OCI-LY7 (cell line): ENCODE data around the gene PLA1A. TPM values are rescaled to one million over a fixed set of nuclear protein-coding genes. Genes with fewer than 3 reads are reported as not detected.

Experiments used
- BruUV-seq: library from RNA; stranded (reverse); fragments of 400-500 nt; replicated peaks from 2 replicates; lab custom pipeline; 2021; lab: Mats Ljungman, UMichigan
- CTCF ChIA-PET: fragments of 300-600 bp; sonication (Branson Sonifier 250); formaldehyde crosslinking; loops from one replicate; lab custom pipeline; 2022; ENCODE audit warnings: antibody characterized with exemption; ENCODE audit not compliant: unreplicated experiment; lab: Charles Lee
- POLR2A ChIA-PET: fragments of 300-600 bp; sonication (Branson Sonifier 250); formaldehyde crosslinking; loops from one replicate; lab custom pipeline; 2022; ENCODE audit warnings: antibody characterized with exemption; lab: Charles Lee
- DNase-seq: peaks from one replicate; pipeline ENCODE4 v3.0.0-alpha.2; 2015; ENCODE audit warnings: low spot score
- H2AFZ ChIP-seq: fragments of 200-600 bp; sonication (generic), shearing (Covaris generic); 2 replicates; pipeline ENCODE4 v1.6.1; 2014; ENCODE audit warnings: mild to moderate bottlenecking, antibody characterized with exemption, low read length, moderate library complexity
- H3K27ac ChIP-seq: fragments of 200-600 bp; sonication (generic); 2 replicates; pipeline ENCODE4 v1.5.1; 2014; ENCODE audit warnings: mixed run types, low read depth, mild to moderate bottlenecking, moderate library complexity, low read length, inconsistent platforms; ENCODE audit not compliant: poor library complexity, severe bottlenecking
- H3K36me3 ChIP-seq: fragments of 200-600 bp; sonication (generic); 2 replicates; pipeline ENCODE4 v1.6.1; 2014; ENCODE audit warnings: mild to moderate bottlenecking, antibody characterized with exemption, low read length, moderate library complexity, mixed read lengths; ENCODE audit not compliant: insufficient read depth
- H3K4me1 ChIP-seq: fragments of 200-600 bp; sonication (generic); 2 replicates; pipeline ENCODE4 v1.5.1; 2014; ENCODE audit warnings: mild to moderate bottlenecking, low read length; ENCODE audit not compliant: insufficient read depth, poor library complexity, severe bottlenecking
- H3K4me2 ChIP-seq: fragments of 200-600 bp; sonication (generic); 2 replicates; pipeline ENCODE4 v1.6.1; 2014; ENCODE audit warnings: mild to moderate bottlenecking, low read length
- H3K4me3 ChIP-seq: fragments of 200-600 bp; sonication (generic); 2 replicates; pipeline ENCODE4 v1.5.1; 2014; ENCODE audit warnings: mild to moderate bottlenecking, low read depth, low read length; ENCODE audit not compliant: poor library complexity, severe bottlenecking
- H3K79me2 ChIP-seq: fragments of 200-600 bp; sonication (generic); 2 replicates; pipeline ENCODE4 v1.6.1; 2016; ENCODE audit warnings: low read depth, mild to moderate bottlenecking, low read length, moderate library complexity, mixed read lengths; ENCODE audit not compliant: insufficient read depth
- H3K9me2 ChIP-seq: fragments of 200-600 bp; sonication (generic); 2 replicates; pipeline ENCODE4 v1.6.1; 2016; ENCODE audit warnings: mild to moderate bottlenecking, low read length, mixed read lengths; ENCODE audit not compliant: insufficient read depth
- H3K9me3 ChIP-seq: fragments of 200-600 bp; sonication (generic); 2 replicates; pipeline ENCODE4 v1.6.1; 2014; ENCODE audit warnings: mild to moderate bottlenecking, mixed run types, low read length, mixed read lengths
- H4K20me1 ChIP-seq: fragments of 200-600 bp; sonication (generic); 2 replicates; pipeline ENCODE4 v1.6.1; 2014; ENCODE audit warnings: mild to moderate bottlenecking, antibody characterized with exemption, low read length, moderate library complexity, mixed read lengths; ENCODE audit not compliant: insufficient read depth
- CTCF ChIP-seq: fragments of 200-600 bp; sonication (generic); conservative IDR thresholded peaks from 2 replicates; pipeline ENCODE4 v1.5.1; 2014; ENCODE audit warnings: mild to moderate bottlenecking, antibody characterized with exemption, low read length, moderate library complexity, mixed read lengths
- EZH2phosphoT487 ChIP-seq: fragments of 200-600 bp; sonication (generic); IDR thresholded peaks from 2 replicates; pipeline ENCODE4 v1.6.1; 2018; ENCODE audit warnings: low read depth, borderline replicate concordance, mild to moderate bottlenecking, mixed run types, antibody characterized with exemption, low read length, moderate library complexity, mixed read lengths
- intact Hi-C: fragments of 100-400 bp; cut with micrococcal nuclease; formaldehyde crosslinking; loops from one replicate; pipeline ENCODE4 v1.10.0; 2022; ENCODE audit not compliant: unreplicated experiment
- total RNA-seq, 2 experiments: library from RNA; depleted of rRNA in 1 of 2; stranded (reverse); fragments of >200 nt in 1 of 2; shearing (Covaris generic) in 1 of 2; gene quantifications; 2 replicates each; pipeline ENCODE4 v1.2.3, GENCODE V29; 2014 to 2022

The PLA1A gene
- total RNA-seq, 2 experiments from 2014 or later = not detected

GRCh38 chr3:119571688-119572087 is 26.0 kb upstream of the PLA1A start:
- H3K4me2 ChIP-seq = no peak overlapping the region
- no peak overlapping the region for H3K4me3 ChIP-seq
- H3K27ac ChIP-seq = no peak overlapping the region
- no peak for TF ChIP-seq CTCF
- TF ChIP-seq EZH2phosphoT487 = no peak
- no peaks in the 10 kb centered on the region for H3K4me1 ChIP-seq
- no peaks in the 10 kb centered on the region for H4K20me1 ChIP-seq
- BruUV-seq = no TSS peak
- H3K9me3 ChIP-seq = no peaks in the 10 kb centered on the region
- no peaks in the 10 kb centered on the region for H3K79me2 ChIP-seq
- DNase-seq = no peak
- H3K9me2 ChIP-seq = no peaks in the 10 kb centered on the region
- ChIA-PET POLR2A (no interaction called here), CTCF (no interaction called here)
- H3K36me3 ChIP-seq = no peaks in the 10 kb centered on the region
- H2AFZ ChIP-seq = no peak overlapping the region
- intact Hi-C loops = no loop called here

GRCh38 chr3:119575507-119575906 is 22.2 kb upstream of the PLA1A start:
- Histone ChIP-seq H4K20me1 (no peaks in the 10 kb centered on the region), H3K4me1 (peaks cover 6% of the 10 kb centered on the region), H3K9me3 (no peaks in the 10 kb centered on the region), H3K79me2 (no peaks in the 10 kb centered on the region), H3K27ac (no peak overlapping the region), H3K4me2 (no peak overlapping the region), H3K36me3 (no peaks in the 10 kb centered on the region), H3K4me3 (no peak overlapping the region), H3K9me2 (no peaks in the 10 kb centered on the region), H2AFZ (no peak overlapping the region)
- intact Hi-C loops = no loop called here
- BruUV-seq = no TSS peak
- TF ChIP-seq CTCF (no peak), EZH2phosphoT487 (no peak)
- ChIA-PET POLR2A (no interaction called here), CTCF (no interaction called here)
- no peak for DNase-seq

- Histone ChIP-seq H3K4me1 (peaks cover 6% of the 10 kb centered on the region), H3K9me2 (no peaks in the 10 kb centered on the region), H3K36me3 (no peaks in the 10 kb centered on the region), H3K9me3 (no peaks in the 10 kb centered on the region), H3K4me2 (peak within 1 kb of the TSS; percentile 44), H2AFZ (peak within 1 kb of the TSS; percentile 96), H4K20me1 (no peaks in the 10 kb centered on the region), H3K79me2 (no peaks in the 10 kb centered on the region), H3K4me3 (peak within 1 kb of the TSS; percentile 42), H3K27ac (no peak within 1 kb of the TSS)
- ChIA-PET CTCF (no interaction called here), POLR2A (no interaction called here)
- no peak for TF ChIP-seq EZH2phosphoT487
- TF ChIP-seq CTCF = no peak
- intact Hi-C loops = no loop called here
- no peak for DNase-seq
- no TSS peak for BruUV-seq
Measured at GRCh38 chr3:119579366-119580066, 18.2 kb upstream of the PLA1A start, which contains the start of gene ADPRH. TSS of gene ADPRH (plus strand) at chr3:119579492. CDS start at chr3:119582170, 2,678 bp downstream.
